EL (cell line): Measurements from ENCODE around the gene TARS2.

Experiments
- DNase-seq: peaks from one replicate; pipeline ENCODE4 v3.0.0-alpha.2; 2016

TARS2 gene

GRCh38 chr1:150511551-150511950 lies 24.3 kb downstream of the TARS2 start:
- DNase-seq = no peak

- DNase-seq = no peak
Measured at GRCh38 chr1:150511985-150512660, 24.9 kb downstream of the TARS2 start.

- DNase-seq = no peak
Measured at GRCh38 chr1:150512846-150513245, 25.6 kb downstream of the TARS2 start.

GRCh38 chr1:150513351-150513791 lies 26.2 kb downstream of the TARS2 start:
- DNase-seq = no peak

GRCh38 chr1:150514260-150514659 lies 27.0 kb downstream of the TARS2 start:
- DNase-seq = no peak

- DNase-seq = no peak
Measured at GRCh38 chr1:150514913-150515327, 27.7 kb downstream of the TARS2 start.

GRCh38 chr1:150515328-150516049 lies 28.3 kb downstream of the TARS2 start, which contains the start of gene FALEC:
Gene FALEC, plus strand, starts transcription at chr1:150515752.
- DNase-seq = peak; percentile 96

- no peak for DNase-seq
Measured at GRCh38 chr1:150516050-150516591, 28.9 kb downstream of the TARS2 start.

- no peak for DNase-seq
Measured at GRCh38 chr1:150516616-150517015, 29.4 kb downstream of the TARS2 start.

- no peak for DNase-seq
Measured at GRCh38 chr1:150521196-150521968, 34.2 kb downstream of the TARS2 start.

GRCh38 chr1:150525348-150525747 lies 38.1 kb downstream of the TARS2 start:
- no peak for DNase-seq

GRCh38 chr1:150528196-150528595 lies 41.0 kb downstream of the TARS2 start:
- DNase-seq = peak; percentile 77

GRCh38 chr1:150529017-150529416 lies 41.8 kb downstream of the TARS2 start:
- DNase-seq = peak; percentile 57

GRCh38 chr1:150530491-150531159 lies 43.4 kb downstream of the TARS2 start:
- no peak for DNase-seq

- no peak for DNase-seq
Measured at GRCh38 chr1:150532860-150533259, 45.6 kb downstream of the TARS2 start.

GRCh38 chr1:150534002-150534401 lies 46.8 kb downstream of the TARS2 start:
- DNase-seq = no peak

GRCh38 chr1:150535511-150536287 lies 48.5 kb downstream of the TARS2 start:
- peak; percentile 85 for DNase-seq

GRCh38 chr1:150536836-150537731 lies 49.9 kb downstream of the TARS2 start:
- DNase-seq = peak; percentile 45

GRCh38 chr1:150537732-150538684 lies 50.8 kb downstream of the TARS2 start:
- DNase-seq = peak; percentile 82
